Measurements from ENCODE around the gene WSB2. TPM values are rescaled to one million over a fixed set of nuclear protein-coding genes. Genes with fewer than 3 reads are reported as not detected.
"Not testable (repeated sequence)": the region's sequence is repeated elsewhere in the genome, so short reads cannot be mapped to it uniquely, and the experiment has no call there.

The WSB2 gene
- total RNA-seq, 1 experiment from 2014 or later: 193 TPM

DNA sequence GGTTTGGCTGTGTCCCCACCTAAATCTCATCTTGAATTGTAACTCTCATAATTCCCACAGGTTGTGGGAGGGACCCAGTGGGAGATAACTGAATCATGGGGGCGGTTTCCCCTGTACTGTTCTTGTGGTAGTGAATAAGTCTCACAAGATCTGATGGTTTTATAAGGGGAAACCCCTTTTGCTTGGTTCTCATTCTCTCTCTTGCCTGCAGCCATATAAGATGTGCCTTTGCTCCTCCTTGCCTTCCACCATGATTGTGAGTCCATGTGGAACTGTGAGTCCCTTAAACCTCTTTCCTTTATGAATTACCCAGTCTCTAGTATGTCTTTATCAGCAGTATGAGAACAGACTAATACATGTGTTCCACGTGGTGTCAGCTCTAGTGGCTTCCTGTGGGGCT lies 61.2 kb downstream of the WSB2 start:
- H3K27ac ChIP-seq (ENCODE audit: low read length); CTCF ChIA-PET; H3K36me3 ChIP-seq (ENCODE audit: control insufficient read depth, insufficient read depth, low read length); H3K9me3 ChIP-seq (ENCODE audit: control insufficient read depth, insufficient read depth, low read depth, low read length); H3K4me1 ChIP-seq (ENCODE audit: control insufficient read depth, insufficient read depth, low read length); in situ Hi-C loops (cut with HindIII; ENCODE audit: low pct_unique_long_range_greater_than_20kb, low sequenced_read_pairs); BruUV-seq (replicated peaks); H3K4me3 ChIP-seq (ENCODE audit: low read depth in 2 of 2, low read length in 2 of 2); DNase-seq (ENCODE audit: low read depth, low spot score); H3K27me3 ChIP-seq (ENCODE audit: control insufficient read depth, insufficient read depth, low read length); intact Hi-C loops (cut with micrococcal nuclease; ENCODE audit: unreplicated experiment); ATAC-seq: not testable (repeated sequence)
- POLR2A ChIA-PET: interaction anchor here (0.7 kb wide), 1 partner anchor 105 kb away, joined by 7 read pairs; no protein-coding TSS in a partner anchor

DNA sequence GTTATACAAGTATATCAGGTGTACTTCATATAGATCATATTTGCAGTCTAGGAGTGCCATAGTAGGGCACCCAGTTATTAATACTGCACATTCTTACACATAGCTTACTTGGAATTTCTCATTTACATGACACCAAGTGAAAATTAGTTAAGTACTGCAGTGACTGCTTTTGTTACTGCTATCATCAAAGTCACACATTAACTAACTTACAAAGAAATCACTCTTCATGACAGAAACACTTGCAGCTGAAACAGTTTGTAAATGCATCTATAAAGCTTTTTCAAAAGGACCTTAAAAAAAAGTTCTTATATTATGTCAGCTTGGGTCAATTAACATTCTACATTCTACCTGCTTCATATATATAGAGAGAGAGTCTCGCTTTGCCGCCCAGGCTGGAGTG lies 62.3 kb downstream of the WSB2 start:
- ChIA-PET POLR2A (no interaction called here), CTCF (no interaction called here)
- no peak for DNase-seq (ENCODE audit: low read depth, low spot score)
- no peak overlapping the region for H3K4me3 ChIP-seq (ENCODE audit: low read depth in 2 of 2, low read length in 2 of 2)
- H3K27ac ChIP-seq (ENCODE audit: low read length): no peak overlapping the region
- ATAC-seq: no peak
- in situ Hi-C loops (cut with HindIII; ENCODE audit: low pct_unique_long_range_greater_than_20kb, low sequenced_read_pairs) (no loop called here), intact Hi-C loops (cut with micrococcal nuclease; ENCODE audit: unreplicated experiment) (no loop called here)
- no peaks in the 10 kb centered on the region for H3K36me3 ChIP-seq (ENCODE audit: control insufficient read depth, insufficient read depth, low read length)
- H3K4me1 ChIP-seq (ENCODE audit: control insufficient read depth, insufficient read depth, low read length): no peaks in the 10 kb centered on the region
- BruUV-seq (replicated peaks): no TSS peak
- TF ChIP-seq TCF7L2 (IDR thresholded peaks at IDR 0.05; ENCODE audit: low read depth, low read length): no peak
- no peak for TF ChIP-seq POLR2AphosphoS5 (IDR thresholded peaks at IDR 0.05; ENCODE audit: low read depth, low read length)
- TF ChIP-seq SIN3A (IDR thresholded peaks at IDR 0.05; ENCODE audit: borderline replicate concordance, insufficient read depth, low read depth, low read length): no peak
- TF ChIP-seq, protein P1, sequence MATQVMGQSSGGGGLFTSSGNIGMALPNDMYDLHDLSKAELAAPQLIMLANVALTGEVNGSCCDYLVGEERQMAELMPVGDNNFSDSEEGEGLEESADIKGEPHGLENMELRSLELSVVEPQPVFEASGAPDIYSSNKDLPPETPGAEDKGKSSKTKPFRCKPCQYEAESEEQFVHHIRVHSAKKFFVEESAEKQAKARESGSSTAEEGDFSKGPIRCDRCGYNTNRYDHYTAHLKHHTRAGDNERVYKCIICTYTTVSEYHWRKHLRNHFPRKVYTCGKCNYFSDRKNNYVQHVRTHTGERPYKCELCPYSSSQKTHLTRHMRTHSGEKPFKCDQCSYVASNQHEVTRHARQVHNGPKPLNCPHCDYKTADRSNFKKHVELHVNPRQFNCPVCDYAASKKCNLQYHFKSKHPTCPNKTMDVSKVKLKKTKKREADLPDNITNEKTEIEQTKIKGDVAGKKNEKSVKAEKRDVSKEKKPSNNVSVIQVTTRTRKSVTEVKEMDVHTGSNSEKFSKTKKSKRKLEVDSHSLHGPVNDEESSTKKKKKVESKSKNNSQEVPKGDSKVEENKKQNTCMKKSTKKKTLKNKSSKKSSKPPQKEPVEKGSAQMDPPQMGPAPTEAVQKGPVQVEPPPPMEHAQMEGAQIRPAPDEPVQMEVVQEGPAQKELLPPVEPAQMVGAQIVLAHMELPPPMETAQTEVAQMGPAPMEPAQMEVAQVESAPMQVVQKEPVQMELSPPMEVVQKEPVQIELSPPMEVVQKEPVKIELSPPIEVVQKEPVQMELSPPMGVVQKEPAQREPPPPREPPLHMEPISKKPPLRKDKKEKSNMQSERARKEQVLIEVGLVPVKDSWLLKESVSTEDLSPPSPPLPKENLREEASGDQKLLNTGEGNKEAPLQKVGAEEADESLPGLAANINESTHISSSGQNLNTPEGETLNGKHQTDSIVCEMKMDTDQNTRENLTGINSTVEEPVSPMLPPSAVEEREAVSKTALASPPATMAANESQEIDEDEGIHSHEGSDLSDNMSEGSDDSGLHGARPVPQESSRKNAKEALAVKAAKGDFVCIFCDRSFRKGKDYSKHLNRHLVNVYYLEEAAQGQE (IDR thresholded peaks at IDR 0.05; ENCODE audit: insufficient read depth in 1 of 2, low read depth in 2 of 2, low read length in 1 of 2): no peak
- TF ChIP-seq, protein P2, sequence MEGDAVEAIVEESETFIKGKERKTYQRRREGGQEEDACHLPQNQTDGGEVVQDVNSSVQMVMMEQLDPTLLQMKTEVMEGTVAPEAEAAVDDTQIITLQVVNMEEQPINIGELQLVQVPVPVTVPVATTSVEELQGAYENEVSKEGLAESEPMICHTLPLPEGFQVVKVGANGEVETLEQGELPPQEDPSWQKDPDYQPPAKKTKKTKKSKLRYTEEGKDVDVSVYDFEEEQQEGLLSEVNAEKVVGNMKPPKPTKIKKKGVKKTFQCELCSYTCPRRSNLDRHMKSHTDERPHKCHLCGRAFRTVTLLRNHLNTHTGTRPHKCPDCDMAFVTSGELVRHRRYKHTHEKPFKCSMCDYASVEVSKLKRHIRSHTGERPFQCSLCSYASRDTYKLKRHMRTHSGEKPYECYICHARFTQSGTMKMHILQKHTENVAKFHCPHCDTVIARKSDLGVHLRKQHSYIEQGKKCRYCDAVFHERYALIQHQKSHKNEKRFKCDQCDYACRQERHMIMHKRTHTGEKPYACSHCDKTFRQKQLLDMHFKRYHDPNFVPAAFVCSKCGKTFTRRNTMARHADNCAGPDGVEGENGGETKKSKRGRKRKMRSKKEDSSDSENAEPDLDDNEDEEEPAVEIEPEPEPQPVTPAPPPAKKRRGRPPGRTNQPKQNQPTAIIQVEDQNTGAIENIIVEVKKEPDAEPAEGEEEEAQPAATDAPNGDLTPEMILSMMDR (IDR thresholded peaks at IDR 0.05): no peak
- H3K9me3 ChIP-seq (ENCODE audit: control insufficient read depth, insufficient read depth, low read depth, low read length): no peaks in the 10 kb centered on the region
- no peaks in the 10 kb centered on the region for H3K27me3 ChIP-seq (ENCODE audit: control insufficient read depth, insufficient read depth, low read length)

DNA sequence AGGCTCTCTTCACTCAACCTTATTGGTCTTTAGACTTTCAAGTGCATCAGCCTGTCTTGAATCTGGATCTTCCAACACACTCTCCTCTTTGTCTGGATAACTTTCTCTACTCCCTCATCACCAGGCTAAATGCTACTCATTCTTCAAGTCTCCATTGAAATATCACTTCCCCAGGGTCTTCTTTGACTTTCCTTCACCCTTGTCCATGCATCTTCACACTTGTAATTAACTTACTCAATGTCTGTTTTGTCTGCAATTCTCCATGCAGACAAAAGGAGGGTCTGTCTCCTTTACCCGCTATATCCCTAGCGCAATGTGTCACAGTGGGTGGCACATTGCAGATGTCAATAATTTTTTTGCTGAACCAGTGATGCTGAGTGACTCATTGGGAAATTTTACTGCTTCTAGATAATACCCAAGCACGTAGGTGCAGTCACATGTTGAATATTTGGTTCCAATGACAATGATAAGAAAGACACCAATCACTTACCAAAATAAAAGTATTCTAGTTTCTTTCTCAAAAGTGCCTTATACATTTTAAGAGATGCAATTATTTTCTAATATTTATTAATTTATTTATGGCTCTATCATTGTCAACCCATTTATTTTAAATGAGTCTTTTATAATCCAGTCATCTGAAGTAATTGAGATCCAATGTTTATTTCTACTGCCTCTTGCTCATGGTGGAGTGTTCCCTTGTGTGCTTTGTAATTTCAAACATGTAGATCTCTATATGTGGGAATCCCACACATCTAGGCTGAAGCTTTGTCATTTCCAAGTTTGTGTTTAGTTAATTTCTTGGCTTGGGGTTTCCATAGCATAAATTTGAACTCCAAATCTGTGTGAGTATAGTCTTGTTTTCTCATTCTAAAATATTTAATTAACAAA lies 66.2 kb downstream of the WSB2 start:
- no TSS peak for BruUV-seq (replicated peaks)
- in situ Hi-C loops (cut with HindIII; ENCODE audit: low pct_unique_long_range_greater_than_20kb, low sequenced_read_pairs): no loop called here
- ChIA-PET CTCF (no interaction called here), POLR2A (no interaction called here)
- ATAC-seq (no peak), DNase-seq (ENCODE audit: low read depth, low spot score) (no peak)
- no peaks in the 10 kb centered on the region for H3K4me1 ChIP-seq (ENCODE audit: control insufficient read depth, insufficient read depth, low read length)
- intact Hi-C loops (cut with micrococcal nuclease; ENCODE audit: unreplicated experiment): no loop called here
- TF ChIP-seq, protein P1 (IDR thresholded peaks at IDR 0.05; ENCODE audit: insufficient read depth in 1 of 2, low read depth in 2 of 2, low read length in 1 of 2): no peak
- TF ChIP-seq TCF7L2 (IDR thresholded peaks at IDR 0.05; ENCODE audit: low read depth, low read length): no peak
- TF ChIP-seq, protein P2 (IDR thresholded peaks at IDR 0.05): no peak
- TF ChIP-seq SIN3A (IDR thresholded peaks at IDR 0.05; ENCODE audit: borderline replicate concordance, insufficient read depth, low read depth, low read length): no peak
- TF ChIP-seq POLR2AphosphoS5 (IDR thresholded peaks at IDR 0.05; ENCODE audit: low read depth, low read length): no peak
- H3K27me3 ChIP-seq (ENCODE audit: control insufficient read depth, insufficient read depth, low read length): no peaks in the 10 kb centered on the region
- H3K27ac ChIP-seq (ENCODE audit: low read length): no peak overlapping the region
- no peaks in the 10 kb centered on the region for H3K36me3 ChIP-seq (ENCODE audit: control insufficient read depth, insufficient read depth, low read length)
- H3K9me3 ChIP-seq (ENCODE audit: control insufficient read depth, insufficient read depth, low read depth, low read length): no peaks in the 10 kb centered on the region
- H3K4me3 ChIP-seq (ENCODE audit: low read depth in 2 of 2, low read length in 2 of 2): no peak overlapping the region
